Activated CD8-positive, alpha-beta memory T cell treated with anti-CD3 and anti-CD28 coated beads, Interleukin-2, amount 50 U/mL, for 4 hours (primary cell): ENCODE measurements around the gene SLA2.
A peak's percentile ranks its signal among the peaks of the same experiment; 100 is the strongest.
"Not testable (repeated sequence)": the region's sequence is repeated elsewhere in the genome, so short reads cannot be mapped to it uniquely, and the experiment has no call there.

Experiments used
- DNase-seq: peaks from one replicate; pipeline ENCODE4 v3.0.0-alpha.2; 2020

The SLA2 gene

GRCh38 chr20:36572701-36573102 lies 73.3 kb downstream of the SLA2 start:
- peak; percentile 71 for DNase-seq

GRCh38 chr20:36571564-36572504 lies 74.2 kb downstream of the SLA2 start:
- DNase-seq = no peak

GRCh38 chr20:36569847-36570429 lies 76.1 kb downstream of the SLA2 start:
- no peak for DNase-seq

- DNase-seq = no peak
These were observed 80.5 kb downstream of the SLA2 start for GRCh38 chr20:36565520-36565919.

- DNase-seq = not testable (repeated sequence)
These were observed 81.3 kb downstream of the SLA2 start for GRCh38 chr20:36564726-36565121.

- not testable (repeated sequence) for DNase-seq
These were observed 81.8 kb downstream of the SLA2 start for GRCh38 chr20:36564078-36564725.

GRCh38 chr20:36563374-36563773 lies 82.6 kb downstream of the SLA2 start:
- no peak for DNase-seq

- no peak for DNase-seq
These were observed 83.3 kb downstream of the SLA2 start for GRCh38 chr20:36562724-36563123.
